GM23338 (cell line): ENCODE measurements around the gene SIKE1. TPM values are rescaled to one million over a fixed set of nuclear protein-coding genes. Genes with fewer than 3 reads are reported as not detected.

Source experiments
- ATAC-seq: fragments of 200-7000 bp; cut with Tn5 transposase; 3 replicates; pipeline ENCODE4 v1.9.1; 2020
- DNase-seq: peaks from one replicate; pipeline ENCODE4 v3.0.0-alpha.2; 2015; ENCODE audit warnings: low spot score
- H2AFZ ChIP-seq: fragments of 200-600 bp; sonication (generic); 2 replicates; pipeline ENCODE4 v1.8.0; 2016; ENCODE audit warnings: antibody characterized with exemption, mild to moderate bottlenecking, moderate library complexity
- H3F3A ChIP-seq: fragments of 200-600 bp; sonication (generic); replicated peaks from 2 replicates; pipeline ENCODE4 v1.8.0; 2017; ENCODE audit warnings: antibody characterized with exemption, mixed run types, low read depth
- H3K27ac ChIP-seq: fragments of 200-600 bp; sonication (generic); 2 replicates; pipeline ENCODE4 v1.6.1; 2016; ENCODE audit warnings: low read depth
- H3K27me3 ChIP-seq: fragments of 200-600 bp; sonication (generic); 2 replicates; pipeline ENCODE4 v1.8.0; 2016; ENCODE audit warnings: mild to moderate bottlenecking, mixed run types, moderate library complexity; ENCODE audit not compliant: insufficient read depth
- H3K36me3 ChIP-seq: fragments of 200-600 bp; sonication (generic); 2 replicates; pipeline ENCODE4 v1.8.0; 2016; ENCODE audit warnings: mild to moderate bottlenecking; ENCODE audit not compliant: insufficient read depth
- H3K4me1 ChIP-seq: fragments of 200-600 bp; sonication (generic); 2 replicates; pipeline ENCODE4 v1.8.0; 2016; ENCODE audit warnings: mild to moderate bottlenecking, moderate library complexity; ENCODE audit not compliant: insufficient read depth
- H3K4me2 ChIP-seq: fragments of 200-600 bp; sonication (generic); 2 replicates; pipeline ENCODE4 v1.7.1; 2017; ENCODE audit warnings: mixed run types
- H3K4me3 ChIP-seq: fragments of 200-600 bp; sonication (generic); 2 replicates; pipeline ENCODE4 v1.6.1; 2016; ENCODE audit warnings: mixed run types
- H3K79me2 ChIP-seq: fragments of 200-600 bp; sonication (generic); replicated peaks from 2 replicates; pipeline ENCODE4 v1.8.0; 2017; ENCODE audit warnings: mild to moderate bottlenecking; ENCODE audit not compliant: insufficient read depth
- H3K9me2 ChIP-seq: fragments of 200-600 bp; sonication (generic); 2 replicates; pipeline ENCODE4 v1.8.0; 2017; ENCODE audit not compliant: insufficient read depth
- H4K20me1 ChIP-seq: fragments of 200-600 bp; sonication (generic); replicated peaks from 2 replicates; pipeline ENCODE4 v1.8.0; 2017; ENCODE audit warnings: mild to moderate bottlenecking; ENCODE audit not compliant: insufficient read depth
- H3K27ac Mint-ChIP-seq: 2 replicates; pipeline ENCODE4 v1.8.0; 2020; ENCODE audit warnings: inconsistent platforms, mild to moderate bottlenecking, moderate library complexity, mixed read lengths
- H3K27me3 Mint-ChIP-seq: 3 replicates; pipeline ENCODE4 v1.8.0; 2022; ENCODE audit warnings: low read depth, mild to moderate bottlenecking, moderate library complexity, mixed read lengths, inconsistent platforms; ENCODE audit not compliant: insufficient read depth, poor library complexity
- H3K36me3 Mint-ChIP-seq: 3 replicates; pipeline ENCODE4 v1.8.0; 2021; ENCODE audit warnings: low read depth, mild to moderate bottlenecking, inconsistent platforms, moderate library complexity, mixed read lengths
- H3K4me1 Mint-ChIP-seq: 3 replicates; pipeline ENCODE4 v1.8.0; 2020; ENCODE audit warnings: mild to moderate bottlenecking, inconsistent platforms, mixed read lengths
- H3K4me3 Mint-ChIP-seq: 3 replicates; pipeline ENCODE4 v1.8.0; 2021; ENCODE audit warnings: moderate library complexity, mild to moderate bottlenecking, inconsistent platforms, mixed read lengths
- H3K9me3 Mint-ChIP-seq: 3 replicates; pipeline ENCODE4 v1.8.0; 2020; ENCODE audit warnings: moderate library complexity, mild to moderate bottlenecking, inconsistent platforms, mixed read lengths
- CREB1 ChIP-seq: fragments of 250-450 bp; sonication (Bioruptor Pico); IDR thresholded peaks from 2 replicates; pipeline ENCODE4 v1.5.0; 2020; ENCODE audit warnings: low read depth, mild to moderate bottlenecking, moderate library complexity
- ETS1 ChIP-seq: IDR thresholded peaks from 2 replicates; pipeline ENCODE4 v1.6.1; 2016; ENCODE audit warnings: antibody characterized with exemption
- EZH2 ChIP-seq: fragments of 200-600 bp; sonication (generic); IDR thresholded peaks from one replicate; pipeline ENCODE4 v1.8.0; 2017; ENCODE audit warnings: antibody characterized with exemption, mild to moderate bottlenecking, low read depth; ENCODE audit not compliant: unreplicated experiment
- JUNB ChIP-seq: IDR thresholded peaks from one replicate; pipeline ENCODE4 v1.6.1; 2016; ENCODE audit warnings: antibody characterized with exemption; ENCODE audit not compliant: unreplicated experiment
- POLR2AphosphoS5 ChIP-seq: IDR thresholded peaks from 2 replicates; pipeline ENCODE4 v1.6.1; 2016; ENCODE audit warnings: antibody characterized with exemption, low read depth
- STAT1 ChIP-seq: IDR thresholded peaks from one replicate; pipeline ENCODE4 v1.6.1; 2016; ENCODE audit warnings: antibody characterized with exemption; ENCODE audit not compliant: unreplicated experiment
- ZNF331 ChIP-seq: fragments of 250-450 bp; sonication (Bioruptor Pico); IDR thresholded peaks from 2 replicates; pipeline ENCODE4 v1.5.0; 2020; ENCODE audit warnings: low read depth, mild to moderate bottlenecking, moderate library complexity
- ZNF462 ChIP-seq: fragments of 250-450 bp; sonication (Bioruptor Pico); IDR thresholded peaks from 2 replicates; pipeline ENCODE4 v1.5.0; 2020; ENCODE audit warnings: mild to moderate bottlenecking, moderate library complexity
- polyA plus RNA-seq: library from polyadenylated mRNA; unstranded; fragments of >200 nt; fragmentation: Nextera tagmentation; extraction: Ambion mirVana; gene quantifications from 2 replicates; pipeline ENCODE4 v1.2.1, GENCODE V29; 2016
- total RNA-seq: library from RNA; depleted of rRNA; stranded (reverse); fragments of >200 nt; shearing (Covaris generic); gene quantifications from 2 replicates; pipeline ENCODE4 v1.2.3, GENCODE V29; 2014

SIKE1 gene
- total and polyA plus RNA-seq, 2 experiments from 2014 or later, result 74.0 to 96.3 TPM

GRCh38 chr1:114741963-114742746, 38.3 kb downstream of the SIKE1 start (continued):
- no peak for TF ChIP-seq ZNF462 (CRISPR knock-in tag)

DNA sequence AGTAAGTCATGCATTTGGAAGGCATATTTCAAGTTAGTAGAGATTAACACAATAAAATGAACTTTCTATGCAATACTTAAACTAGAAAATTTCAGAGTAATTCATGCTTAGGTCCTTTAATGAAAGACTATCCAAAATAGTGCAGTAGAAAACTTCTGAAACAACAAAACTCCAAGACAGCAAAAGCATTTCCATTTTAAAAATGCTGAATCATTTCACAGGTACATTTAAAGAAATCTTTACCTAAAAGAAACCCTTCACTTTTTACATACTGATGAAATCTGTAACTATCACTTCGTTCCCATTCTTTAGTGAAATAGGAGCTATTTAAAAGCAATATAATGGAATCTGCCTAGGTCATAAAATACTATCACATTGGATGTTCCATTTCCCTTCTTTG, 40.2 kb downstream of the SIKE1 start:
- Mint-ChIP-seq H3K27me3 (no peaks in the 10 kb centered on the region), H3K36me3 (peaks cover 81% of the 10 kb centered on the region), H3K4me1 (peaks cover 9% of the 10 kb centered on the region; the same call in 2 of the 3 replicates), H3K4me3 (no peak overlapping the region), H3K27ac (peak overlapping the region; percentile 66), H3K9me3 (no peaks in the 10 kb centered on the region)
- Histone ChIP-seq H4K20me1 (peaks cover 33% of the 10 kb centered on the region), H3K9me2 (no peaks in the 10 kb centered on the region), H3K36me3 (peaks cover 29% of the 10 kb centered on the region), H3K27me3 (no peaks in the 10 kb centered on the region), H3K27ac (no peak overlapping the region), H3K4me1 (peaks cover 3% of the 10 kb centered on the region), H3K4me2 (no peak overlapping the region), H3K4me3 (no peak overlapping the region), H2AFZ (no peak overlapping the region), H3F3A (no peaks in the 10 kb centered on the region), H3K79me2 (peaks cover 98% of the 10 kb centered on the region)
- ATAC-seq (no peak), DNase-seq (no peak)
- TF ChIP-seq STAT1, result no peak
- TF ChIP-seq POLR2AphosphoS5, result no peak
- TF ChIP-seq CREB1 (CRISPR knock-in tag), result no peak
- TF ChIP-seq EZH2, result no peak
- no peak for TF ChIP-seq ZNF462 (CRISPR knock-in tag)
- TF ChIP-seq ZNF331 (CRISPR knock-in tag), result no peak
- no peak for TF ChIP-seq JUNB
- no peak for TF ChIP-seq ETS1
